HG02588 (cell line): ENCODE results near the gene KCNIP4.

ENCODE experiments used
- ATAC-seq: cut with Tn5 transposase; IDR thresholded peaks from one replicate; pipeline ENCODE4 v1.9.1; 2021; ENCODE audit warnings: mild to moderate bottlenecking, moderate library complexity; ENCODE audit not compliant: unreplicated experiment

Gene KCNIP4

GRCh38 chr4:21768349-21769310 lies 179.9 kb downstream of the KCNIP4 start:
- ATAC-seq, result no peak

DNA sequence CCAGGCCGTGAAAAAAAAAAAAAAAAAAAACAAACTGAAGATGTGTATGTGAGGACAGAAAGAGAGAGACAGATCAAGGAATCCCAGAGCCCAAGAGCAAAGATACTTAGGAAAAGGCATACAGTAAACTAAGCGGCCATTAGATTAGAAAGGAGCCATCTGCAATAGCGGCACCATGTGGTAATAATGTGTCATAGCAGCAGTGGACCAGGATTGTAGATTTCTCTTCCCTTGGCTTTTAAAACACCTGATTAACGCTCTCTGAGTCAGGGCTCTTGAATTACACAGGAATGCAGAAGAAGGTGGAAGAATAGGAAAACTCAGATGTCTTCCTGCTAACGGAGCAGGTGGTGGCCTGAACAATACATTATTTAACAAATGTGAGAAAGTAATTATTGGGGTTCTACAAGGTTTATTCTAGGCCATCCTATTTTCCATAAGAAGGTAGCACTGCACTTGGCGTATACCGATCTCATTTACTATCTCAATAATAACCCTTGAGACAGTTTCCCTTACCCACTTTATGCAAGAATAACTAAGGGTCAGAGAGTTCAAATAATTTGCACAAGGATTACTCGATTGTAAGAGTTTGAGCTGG lies 182.7 kb downstream of the KCNIP4 start:
- ATAC-seq, result no peak

GRCh38 chr4:21763855-21764254 lies 184.7 kb downstream of the KCNIP4 start:
- ATAC-seq, result no peak

GRCh38 chr4:21757248-21757647 lies 191.3 kb downstream of the KCNIP4 start:
- no peak for ATAC-seq

DNA sequence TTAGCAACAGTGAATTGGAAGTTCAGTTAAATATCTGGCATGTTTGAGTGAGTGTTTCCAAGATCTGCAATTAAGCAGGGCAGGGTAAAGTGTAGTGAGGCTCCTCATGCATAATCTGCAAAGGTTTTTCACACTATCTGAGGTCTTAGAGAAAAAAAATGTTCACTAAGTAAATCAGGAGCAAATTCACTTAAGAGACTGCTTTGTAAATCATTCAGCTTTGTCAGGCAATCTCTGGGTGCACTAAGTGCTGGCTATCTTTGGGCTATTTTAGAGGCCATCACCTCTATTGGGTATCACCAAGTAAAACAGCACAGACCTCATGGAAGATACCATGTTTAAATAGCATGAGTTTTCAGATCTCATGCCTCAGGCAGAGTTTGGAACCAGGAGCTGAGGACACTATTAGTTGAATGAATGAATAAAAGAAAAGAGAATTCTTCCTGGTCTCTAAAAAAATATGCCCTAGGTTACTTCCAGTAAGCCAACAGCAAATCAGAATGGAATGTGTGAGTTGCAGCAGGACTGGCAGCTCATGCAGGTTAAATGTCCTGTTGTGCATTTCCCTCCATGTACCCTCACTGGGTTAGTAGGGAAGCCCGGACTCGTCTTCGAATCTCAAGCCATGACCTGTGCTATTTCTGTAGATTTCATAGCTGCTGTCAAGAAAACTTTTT lies 195.3 kb downstream of the KCNIP4 start:
- no peak for ATAC-seq

DNA sequence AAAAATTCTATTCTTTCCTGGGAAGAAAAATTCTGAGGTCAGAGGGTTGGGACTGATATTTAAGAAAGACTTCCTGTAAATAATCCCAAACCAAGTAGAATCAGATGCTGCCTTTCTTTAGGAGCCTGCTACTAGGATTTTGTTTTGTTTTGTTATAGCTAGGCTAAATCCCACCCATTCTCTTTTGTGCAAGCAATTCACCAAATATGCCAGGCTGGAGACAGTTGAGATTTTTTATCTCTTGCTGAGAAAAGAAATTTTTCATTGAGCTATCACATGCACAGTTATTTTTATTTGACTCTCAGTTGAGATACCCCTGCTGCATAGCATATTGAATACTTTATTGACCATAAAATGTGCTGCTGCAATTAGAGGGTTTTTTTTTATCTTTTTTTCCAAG lies 196.0 kb downstream of the KCNIP4 start:
- ATAC-seq, result no peak

GRCh38 chr4:21749924-21750323 lies 198.6 kb downstream of the KCNIP4 start:
- no peak for ATAC-seq

- no peak for ATAC-seq
Observed at GRCh38 chr4:21749412-21749811, 199.2 kb downstream of the KCNIP4 start.

DNA sequence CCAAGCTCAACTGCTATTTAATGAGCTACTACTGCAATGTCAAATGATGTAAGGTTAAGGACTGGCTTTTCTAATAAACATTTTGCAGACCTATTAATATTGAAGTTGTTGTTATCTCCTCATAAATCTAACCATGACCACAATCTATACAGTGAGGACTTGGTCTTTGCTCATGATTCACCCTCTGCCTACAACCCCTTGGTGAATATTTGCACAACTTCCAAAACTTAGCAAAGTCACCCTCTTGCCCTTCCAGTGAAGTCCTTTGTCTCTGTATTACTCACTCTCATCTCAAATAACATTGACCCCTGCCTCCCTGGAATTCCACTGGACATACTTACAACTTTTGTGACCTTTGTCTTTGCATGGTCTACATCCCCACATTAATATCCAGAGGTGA lies 204.5 kb downstream of the KCNIP4 start:
- no peak for ATAC-seq

DNA sequence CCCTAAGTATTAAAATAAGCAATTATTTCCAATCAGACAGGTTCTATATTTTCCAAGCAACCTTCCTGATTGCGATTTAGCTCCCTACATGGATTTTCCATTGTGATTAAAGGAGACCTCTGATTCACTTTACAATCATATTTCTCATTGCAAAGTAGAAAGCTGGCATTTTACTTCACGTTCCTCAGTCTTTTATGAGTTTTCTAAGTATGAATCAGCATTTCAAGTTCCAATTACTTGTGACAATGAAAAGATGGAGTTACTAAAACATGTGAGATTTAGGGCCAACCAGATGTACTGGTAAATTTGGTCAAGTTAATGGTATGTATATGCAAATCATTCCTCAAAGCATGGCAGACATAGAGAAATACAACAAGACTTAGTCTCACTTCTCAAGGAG lies 206.2 kb downstream of the KCNIP4 start:
- ATAC-seq, result no peak

GRCh38 chr4:21738821-21739220 lies 209.8 kb downstream of the KCNIP4 start:
- no peak for ATAC-seq

DNA sequence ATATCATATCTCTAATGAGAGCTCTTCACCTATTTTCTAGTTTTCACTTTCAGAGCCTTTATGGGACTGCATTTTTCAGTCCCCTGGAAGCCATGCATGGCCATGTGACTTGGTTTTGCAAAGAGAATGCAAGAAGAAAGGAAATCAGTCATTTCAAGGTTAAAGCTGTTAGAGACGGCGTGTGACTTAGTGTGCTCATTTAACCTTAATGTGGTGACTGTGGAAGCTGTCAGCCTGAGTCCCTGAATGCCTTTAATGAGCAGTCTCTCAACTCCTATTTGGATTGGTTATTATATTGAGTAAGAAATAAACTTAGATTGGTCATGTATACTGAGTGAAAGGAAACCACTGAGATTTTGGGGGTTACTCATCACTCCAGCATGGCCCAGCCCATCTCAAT lies 212.7 kb downstream of the KCNIP4 start:
- ATAC-seq, result no peak

- ATAC-seq, result no peak
Observed at GRCh38 chr4:21733894-21734630, 214.5 kb downstream of the KCNIP4 start.

DNA sequence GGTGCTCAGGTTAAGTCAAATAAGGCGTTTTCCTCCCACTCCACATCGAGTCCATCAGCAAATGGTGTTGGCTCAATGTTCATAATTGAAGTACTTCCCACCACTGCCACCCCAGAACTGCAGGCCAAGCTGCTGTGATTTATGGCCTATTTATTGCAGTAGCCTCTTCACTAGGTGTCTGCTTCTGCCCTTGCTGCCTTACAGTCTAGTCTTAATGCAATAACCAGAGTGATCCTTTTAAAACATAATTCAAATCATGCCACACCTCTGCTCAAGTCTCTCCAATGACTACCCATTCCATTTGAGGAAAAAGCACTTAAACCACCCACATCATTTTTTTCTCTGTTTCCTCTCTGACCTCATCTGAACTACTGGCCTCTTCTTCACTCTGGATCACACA lies 220.3 kb downstream of the KCNIP4 start:
- ATAC-seq, result no peak

- ATAC-seq, result no peak
Observed at GRCh38 chr4:21726255-21726815, 222.2 kb downstream of the KCNIP4 start.

DNA sequence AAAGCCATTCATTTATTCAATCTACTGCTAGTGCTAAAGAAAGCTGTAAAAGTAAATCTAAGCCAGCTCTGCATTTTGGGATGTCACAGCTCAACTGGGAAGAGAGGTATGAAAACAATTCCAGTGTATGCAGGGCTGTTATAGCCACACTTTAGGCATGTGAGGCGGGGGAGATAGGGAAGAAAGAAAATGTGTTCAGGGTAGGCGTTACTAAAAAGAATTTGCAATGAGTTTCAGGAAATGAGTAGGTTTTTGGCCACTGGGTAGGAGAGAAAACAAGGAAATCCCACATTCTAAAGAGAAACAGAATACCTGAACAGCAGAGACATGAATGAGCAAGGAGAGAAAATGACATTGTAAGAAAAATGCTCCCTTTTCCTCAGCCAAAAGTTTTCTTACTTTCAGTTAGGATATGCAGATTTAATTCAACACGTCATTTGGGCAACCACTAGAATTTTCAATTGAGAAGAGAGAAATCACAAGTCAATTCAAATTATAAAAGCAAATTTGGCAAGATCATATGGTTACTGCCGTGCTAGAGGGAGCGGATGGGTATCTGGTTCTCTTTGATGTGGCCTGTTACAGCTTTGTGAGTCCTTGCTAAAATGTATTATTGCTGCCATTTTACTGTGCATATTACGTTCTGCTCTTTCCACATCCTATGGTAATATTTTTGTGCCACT lies 226.3 kb downstream of the KCNIP4 start:
- ATAC-seq, result no peak

- ATAC-seq, result no peak
Observed at GRCh38 chr4:21716531-21716930, 232.0 kb downstream of the KCNIP4 start.

DNA sequence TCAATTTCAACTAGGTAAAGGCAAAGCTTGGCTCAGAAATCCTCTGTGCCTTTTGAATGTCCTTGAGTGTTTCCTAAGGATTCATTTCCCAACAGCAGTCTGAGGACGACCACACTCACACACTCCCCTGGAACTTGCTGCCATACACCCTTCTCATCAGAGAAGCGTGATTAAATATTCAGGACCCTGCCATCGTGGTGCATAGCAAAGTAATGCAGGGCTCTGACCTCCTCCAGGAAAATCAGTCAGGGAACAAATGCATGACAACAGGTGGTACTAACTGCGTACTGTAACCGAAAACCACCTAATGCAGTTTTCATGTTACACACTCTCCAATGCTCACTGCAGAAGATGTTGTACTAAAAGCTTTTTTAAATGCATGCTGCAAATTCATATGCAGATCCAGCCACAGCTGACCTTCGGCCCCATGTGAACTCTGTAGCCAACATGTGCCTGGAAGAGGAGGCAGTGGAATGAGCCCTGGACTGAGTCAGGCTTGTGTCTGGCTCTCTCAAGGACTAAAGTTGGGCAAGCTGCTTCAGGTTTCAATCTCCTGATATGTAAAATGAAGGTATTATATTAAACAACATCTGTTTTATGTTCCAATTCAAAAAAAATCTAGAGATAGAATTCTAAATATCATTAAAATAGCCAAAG lies 238.3 kb downstream of the KCNIP4 start:
- no peak for ATAC-seq

DNA sequence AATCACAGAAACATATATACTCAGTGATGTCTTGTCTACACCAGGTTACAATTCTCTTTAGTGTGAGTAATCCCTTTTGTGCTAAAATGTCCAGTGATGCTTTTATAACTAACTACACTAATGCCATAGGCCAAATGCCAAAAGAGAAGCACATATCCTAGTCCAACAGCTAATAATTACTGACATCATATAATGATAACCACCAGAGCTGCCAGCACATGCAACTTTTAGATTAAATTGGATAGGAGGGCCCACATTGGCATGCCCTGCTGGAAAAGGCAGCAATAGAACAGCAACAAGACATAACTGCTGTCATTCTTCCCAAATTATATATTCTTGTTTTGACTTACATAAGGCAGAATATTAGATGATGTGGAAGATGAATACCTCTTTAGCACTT lies 238.8 kb downstream of the KCNIP4 start:
- ATAC-seq, result no peak

- no peak for ATAC-seq
Observed at GRCh38 chr4:21709031-21709430, 239.5 kb downstream of the KCNIP4 start.
